ENCODE measurements around the gene ZBTB7A. TPM values are rescaled to one million over a fixed set of nuclear protein-coding genes. Genes with fewer than 3 reads are reported as not detected.
A peak's percentile ranks its signal among the peaks of the same experiment; 100 is the strongest.

Gene ZBTB7A
- 21.0 and 31.0 TPM in 2 replicates for total RNA-seq (ENCODE audit: low replicate concordance)
- long read RNA-seq, partial matches to known transcripts: 0 of 1 reads
- long read RNA-seq, other reads (novel, unspliced or antisense): 1 of 1 reads

DNA sequence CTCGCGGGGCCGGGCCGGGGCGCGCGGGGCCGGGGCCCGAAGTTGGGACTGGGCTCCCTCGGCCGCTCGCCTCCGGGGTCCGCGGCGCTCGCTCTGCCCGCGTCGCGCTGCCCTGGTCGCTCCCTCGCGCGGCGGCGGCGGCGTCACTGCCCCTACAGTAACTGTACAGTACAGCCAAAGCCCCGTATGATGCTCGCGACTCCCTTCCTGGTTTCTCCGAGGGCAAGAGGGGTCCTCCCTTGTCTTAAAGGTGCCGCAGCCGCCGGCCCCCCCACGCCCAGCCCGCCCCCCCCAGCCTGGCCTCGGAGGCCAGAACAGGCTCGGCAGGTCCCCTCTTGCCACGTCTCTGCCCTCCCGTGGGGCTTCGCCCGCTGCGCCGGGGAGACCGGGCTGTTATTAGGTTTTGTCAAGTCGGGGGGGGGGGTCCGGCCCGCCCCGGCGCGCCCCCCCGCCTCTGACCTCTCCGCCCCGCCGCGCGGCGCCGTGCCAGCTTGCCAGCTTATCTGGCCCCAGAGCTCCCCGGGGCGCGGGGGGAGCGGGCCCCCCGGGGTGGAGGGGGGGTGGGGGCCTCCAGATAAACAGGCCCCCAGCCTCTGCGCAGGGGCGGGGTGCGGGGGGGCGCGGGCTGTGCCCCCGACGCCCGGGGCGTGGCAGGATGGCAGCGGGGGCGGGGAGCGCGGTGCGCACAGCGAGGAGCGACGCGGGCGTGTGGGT lies at the start of gene ZBTB7A:
ZBTB7A (minus strand) TSS at position 218 of the 714 bp plus-strand sequence. CDS start 11,667 bp downstream, outside the sequence.
- Mint-ChIP-seq H3K9me3 (no peaks in the 10 kb centered on the region), H3K4me1 (ENCODE audit: unreplicated experiment) (peaks cover 9% of the 10 kb centered on the region), H3K27ac (no peak within 1 kb of the TSS), H3K36me3 (no peaks in the 10 kb centered on the region), H3K4me3 (peak within 1 kb of the TSS; percentile 87), H3K27me3 (peaks cover 18% of the 10 kb centered on the region)
- TF ChIP-seq, protein P1, sequence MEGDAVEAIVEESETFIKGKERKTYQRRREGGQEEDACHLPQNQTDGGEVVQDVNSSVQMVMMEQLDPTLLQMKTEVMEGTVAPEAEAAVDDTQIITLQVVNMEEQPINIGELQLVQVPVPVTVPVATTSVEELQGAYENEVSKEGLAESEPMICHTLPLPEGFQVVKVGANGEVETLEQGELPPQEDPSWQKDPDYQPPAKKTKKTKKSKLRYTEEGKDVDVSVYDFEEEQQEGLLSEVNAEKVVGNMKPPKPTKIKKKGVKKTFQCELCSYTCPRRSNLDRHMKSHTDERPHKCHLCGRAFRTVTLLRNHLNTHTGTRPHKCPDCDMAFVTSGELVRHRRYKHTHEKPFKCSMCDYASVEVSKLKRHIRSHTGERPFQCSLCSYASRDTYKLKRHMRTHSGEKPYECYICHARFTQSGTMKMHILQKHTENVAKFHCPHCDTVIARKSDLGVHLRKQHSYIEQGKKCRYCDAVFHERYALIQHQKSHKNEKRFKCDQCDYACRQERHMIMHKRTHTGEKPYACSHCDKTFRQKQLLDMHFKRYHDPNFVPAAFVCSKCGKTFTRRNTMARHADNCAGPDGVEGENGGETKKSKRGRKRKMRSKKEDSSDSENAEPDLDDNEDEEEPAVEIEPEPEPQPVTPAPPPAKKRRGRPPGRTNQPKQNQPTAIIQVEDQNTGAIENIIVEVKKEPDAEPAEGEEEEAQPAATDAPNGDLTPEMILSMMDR (conservative IDR thresholded peaks at IDR 0.05): no peak
- no peak for DNase-seq (ENCODE audit: extremely low spot score, unreplicated experiment)

DNA sequence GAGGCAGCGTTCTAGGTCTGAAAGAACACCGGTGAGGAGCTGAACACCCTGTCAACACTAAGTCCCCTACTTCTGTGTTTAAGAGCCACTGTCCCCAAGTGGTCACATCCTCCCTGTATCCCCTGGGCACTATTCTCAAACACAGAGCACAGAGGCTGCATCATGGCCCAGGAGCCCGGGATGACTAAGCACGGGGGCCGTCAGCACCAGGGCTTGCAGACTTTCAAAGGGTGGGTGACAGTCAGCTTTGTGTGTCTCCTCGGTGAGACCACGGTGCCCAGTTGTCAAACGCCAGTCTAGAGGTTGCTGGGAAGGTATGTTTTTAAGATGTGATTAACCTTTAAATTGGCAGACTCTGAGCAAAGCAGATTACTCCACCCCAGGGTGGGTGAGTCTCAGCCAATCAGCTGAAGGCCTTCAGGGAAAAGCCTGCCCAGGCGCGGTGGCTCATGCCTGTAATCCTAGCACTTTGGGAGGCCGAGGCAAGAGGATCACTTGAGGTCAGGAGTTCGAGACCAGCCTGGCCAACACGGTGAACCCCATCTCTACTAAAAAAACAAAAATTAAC lies 49.2 kb upstream of the ZBTB7A start:
- no peak for DNase-seq (ENCODE audit: extremely low spot score, unreplicated experiment)
- Mint-ChIP-seq H3K4me1 (ENCODE audit: unreplicated experiment) (no peaks in the 10 kb centered on the region), H3K27me3 (no peaks in the 10 kb centered on the region), H3K27ac (no peak overlapping the region), H3K4me3 (no peak overlapping the region), H3K9me3 (no peaks in the 10 kb centered on the region), H3K36me3 (no peaks in the 10 kb centered on the region)
- TF ChIP-seq, protein P1 (conservative IDR thresholded peaks at IDR 0.05): no peak

DNA sequence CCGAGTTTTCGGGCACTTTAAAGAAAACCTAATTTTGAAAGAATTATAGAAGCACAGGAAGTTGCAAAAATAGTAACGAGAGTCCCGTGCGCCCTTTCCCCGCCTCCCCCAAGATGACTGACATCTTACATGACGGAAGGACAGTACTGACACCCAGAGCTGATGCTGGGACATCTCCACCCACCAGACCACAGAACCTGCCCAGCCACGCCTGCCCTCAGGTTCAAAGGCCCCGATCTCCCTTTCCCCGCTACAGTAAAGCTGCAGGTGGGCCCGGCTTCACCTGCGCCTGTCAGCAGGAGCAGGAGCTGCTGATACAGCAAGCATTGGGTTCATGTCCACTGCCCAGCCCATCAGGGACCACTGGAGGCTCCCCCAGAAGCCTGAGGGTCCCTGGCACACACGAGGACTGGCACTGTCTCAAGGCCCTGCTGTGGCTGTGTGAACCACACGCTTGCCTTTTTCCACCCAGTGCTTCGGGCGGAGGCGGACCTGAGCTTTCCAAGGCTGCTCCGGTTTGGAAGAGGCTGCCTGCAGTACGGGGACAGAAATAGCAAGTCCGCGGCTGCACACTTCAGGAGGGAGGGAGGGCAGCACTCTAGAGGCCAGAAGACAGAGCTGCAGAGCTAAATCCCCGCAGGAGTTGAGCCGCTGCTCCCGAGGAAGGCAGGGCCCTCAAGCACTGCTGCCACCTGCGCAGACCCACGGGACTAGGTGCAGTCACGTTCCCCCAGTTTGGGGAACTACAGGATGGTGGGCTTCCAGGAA lies 48.5 kb upstream of the ZBTB7A start:
- no peak overlapping the region for H3K27ac Mint-ChIP-seq
- H3K4me1 Mint-ChIP-seq (ENCODE audit: unreplicated experiment): no peaks in the 10 kb centered on the region
- H3K9me3 Mint-ChIP-seq: no peaks in the 10 kb centered on the region

DNA sequence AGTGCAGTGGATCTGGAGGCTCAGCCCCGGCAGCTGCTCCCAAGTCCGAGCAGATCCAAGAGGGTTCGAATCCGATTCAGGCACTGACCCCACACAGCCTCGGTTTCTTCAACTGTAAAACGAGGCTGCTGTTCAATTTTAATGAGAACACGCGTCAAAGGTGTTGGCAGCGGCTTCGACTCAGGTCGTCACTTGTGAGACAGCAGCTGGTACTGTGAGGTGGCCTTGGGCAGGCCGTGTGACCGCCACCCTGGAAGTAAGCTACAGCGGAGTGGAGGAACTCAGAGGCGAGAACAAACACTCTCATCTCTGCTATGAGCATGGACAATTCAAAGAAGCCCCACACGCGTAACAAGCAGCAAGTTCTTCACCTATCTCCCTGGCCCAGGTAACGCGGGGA lies 47.5 kb upstream of the ZBTB7A start:
- H3K4me3 Mint-ChIP-seq: no peak overlapping the region
- no peak overlapping the region for H3K27ac Mint-ChIP-seq
- TF ChIP-seq, protein P1 (conservative IDR thresholded peaks at IDR 0.05): no peak
- H3K4me1 Mint-ChIP-seq (ENCODE audit: unreplicated experiment): no peaks in the 10 kb centered on the region
- peaks cover 4% of the 10 kb centered on the region for H3K36me3 Mint-ChIP-seq
- no peaks in the 10 kb centered on the region for H3K27me3 Mint-ChIP-seq
- no peaks in the 10 kb centered on the region for H3K9me3 Mint-ChIP-seq
- DNase-seq (ENCODE audit: extremely low spot score, unreplicated experiment): no peak

More for the DNA sequence above, 48.5 kb upstream of the ZBTB7A start:
- no peaks in the 10 kb centered on the region for H3K27me3 Mint-ChIP-seq
- H3K36me3 Mint-ChIP-seq: peaks cover 3% of the 10 kb centered on the region
- DNase-seq (ENCODE audit: extremely low spot score, unreplicated experiment): no peak
- TF ChIP-seq, protein P1 (conservative IDR thresholded peaks at IDR 0.05): no peak
- H3K4me3 Mint-ChIP-seq: no peak overlapping the region

DNA sequence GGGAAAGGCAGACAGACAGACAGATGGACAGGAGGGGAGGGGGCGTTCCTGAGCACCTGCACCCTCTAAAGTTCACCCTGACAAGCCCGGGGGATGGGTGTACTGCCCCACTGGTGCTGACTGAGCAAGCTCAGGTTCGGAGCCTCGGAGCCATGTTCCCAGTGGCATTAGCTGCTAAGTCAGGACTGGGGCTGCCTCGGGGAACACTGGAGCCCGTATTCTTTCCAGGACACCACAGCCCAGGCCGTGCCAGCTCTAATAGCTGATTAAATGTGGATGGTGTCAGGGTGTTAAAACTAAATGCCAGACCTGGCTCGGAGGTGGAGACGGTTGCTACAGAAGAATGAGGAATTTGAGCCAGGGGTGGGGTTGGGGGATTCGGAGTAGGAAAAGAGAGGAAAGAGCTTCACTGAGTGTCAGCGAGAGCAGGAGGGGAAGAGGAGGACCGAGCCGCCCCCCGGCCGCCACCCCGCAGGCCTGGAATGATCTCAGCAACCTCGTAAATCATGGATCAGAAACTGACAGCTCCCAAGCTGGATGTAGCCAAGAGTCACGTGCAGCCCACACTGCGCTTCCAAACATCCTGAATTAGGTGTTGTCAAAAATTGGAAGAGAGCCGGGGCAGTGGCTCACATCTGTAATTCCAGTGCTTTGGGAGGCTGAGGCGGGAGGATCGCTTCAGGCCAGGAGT lies 46.8 kb upstream of the ZBTB7A start:
- no peaks in the 10 kb centered on the region for H3K4me1 Mint-ChIP-seq (ENCODE audit: unreplicated experiment)
- DNase-seq (ENCODE audit: extremely low spot score, unreplicated experiment): no peak
- H3K27ac Mint-ChIP-seq: no peak overlapping the region
- peaks cover 4% of the 10 kb centered on the region for H3K36me3 Mint-ChIP-seq
- TF ChIP-seq, protein P1 (conservative IDR thresholded peaks at IDR 0.05): no peak
- no peaks in the 10 kb centered on the region for H3K27me3 Mint-ChIP-seq
- no peaks in the 10 kb centered on the region for H3K9me3 Mint-ChIP-seq
- no peak overlapping the region for H3K4me3 Mint-ChIP-seq

All from type B pancreatic cell (in vitro differentiated cells).